HL-60 (cell line): ENCODE results near the gene BRD4.

Source experiments
- DNase-seq, 2 experiments: peaks; one replicate each; pipeline ENCODE4 v3.0.0-alpha.2; 2010 to 2020; ENCODE audit warnings: low read depth in 1 of 2, low spot score in 1 of 2
- H3K27ac ChIP-seq: fragments of 250-450 bp; sonication (Bioruptor Pico); replicated peaks from 2 replicates; pipeline ENCODE4 v1.5.1; 2020; ENCODE audit warnings: mild to moderate bottlenecking, moderate library complexity
- H3K27me3 ChIP-seq: fragments of 250-450 bp; sonication (Bioruptor Pico); 2 replicates; pipeline ENCODE4 v1.5.1; 2021; ENCODE audit warnings: mild to moderate bottlenecking, moderate library complexity; ENCODE audit not compliant: insufficient read depth, poor library complexity, severe bottlenecking
- H3K4me3 ChIP-seq: replicated peaks from 2 replicates; pipeline ENCODE4 v1.5.1; 2011; ENCODE audit warnings: mild to moderate bottlenecking, control low read depth, low read length; ENCODE audit not compliant: insufficient read depth
- GABPA ChIP-seq: IDR thresholded peaks from 2 replicates; pipeline ENCODE4 v1.6.1; 2012; ENCODE audit warnings: low read depth
- POLR2AphosphoS5 ChIP-seq: IDR thresholded peaks from 2 replicates; pipeline ENCODE4 v1.6.1; 2012; ENCODE audit warnings: low read depth
- SPI1 ChIP-seq: IDR thresholded peaks from 2 replicates; pipeline ENCODE4 v1.6.1; 2012; ENCODE audit warnings: low read depth, mild to moderate bottlenecking, borderline replicate concordance
- TF ChIP-seq, protein P1 (sequence below): IDR thresholded peaks from one replicate; pipeline ENCODE4 v1.5.1; 2011; ENCODE audit warnings: low read length, control low read depth, inconsistent platforms; ENCODE audit not compliant: insufficient read depth
- TF ChIP-seq, protein P2 (sequence below): IDR thresholded peaks from 2 replicates; pipeline ENCODE4 v1.6.1; 2012; ENCODE audit warnings: low read depth; ENCODE audit not compliant: insufficient replicate concordance

Gene BRD4

DNA sequence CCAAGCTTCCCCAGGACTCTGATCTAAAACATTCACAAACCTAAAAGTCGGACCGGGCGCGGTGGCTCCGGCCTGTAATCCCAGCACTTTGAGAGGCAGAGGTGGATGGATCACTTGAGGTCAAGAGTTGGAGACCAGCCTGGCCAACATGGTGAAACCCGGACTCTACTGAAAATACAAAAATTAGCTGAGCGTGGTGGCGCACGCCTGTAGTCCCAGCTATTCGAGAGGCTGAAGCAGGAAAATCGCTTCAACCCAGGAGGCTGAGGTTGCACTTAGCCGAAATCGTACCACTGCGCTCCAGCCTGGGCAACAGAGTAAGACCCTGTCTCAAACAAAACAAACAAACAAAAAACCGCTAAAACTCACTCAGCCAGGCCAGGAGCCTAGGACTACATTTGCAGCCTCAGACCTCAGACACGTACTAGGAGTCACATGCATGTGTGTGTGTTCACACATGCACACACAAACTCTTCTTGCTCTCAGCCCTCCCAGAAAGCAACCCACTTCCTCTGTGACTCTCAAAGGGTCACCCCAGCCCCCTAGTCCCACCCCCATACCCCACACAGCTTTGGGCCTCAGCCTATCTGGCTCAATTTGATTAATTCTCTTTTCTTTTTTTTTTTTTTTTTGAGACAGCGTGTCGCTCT, 130.8 kb downstream of the BRD4 start:
- TF ChIP-seq POLR2AphosphoS5 (no peak), SPI1 (no peak), GABPA (no peak)
- TF ChIP-seq, protein P1, sequence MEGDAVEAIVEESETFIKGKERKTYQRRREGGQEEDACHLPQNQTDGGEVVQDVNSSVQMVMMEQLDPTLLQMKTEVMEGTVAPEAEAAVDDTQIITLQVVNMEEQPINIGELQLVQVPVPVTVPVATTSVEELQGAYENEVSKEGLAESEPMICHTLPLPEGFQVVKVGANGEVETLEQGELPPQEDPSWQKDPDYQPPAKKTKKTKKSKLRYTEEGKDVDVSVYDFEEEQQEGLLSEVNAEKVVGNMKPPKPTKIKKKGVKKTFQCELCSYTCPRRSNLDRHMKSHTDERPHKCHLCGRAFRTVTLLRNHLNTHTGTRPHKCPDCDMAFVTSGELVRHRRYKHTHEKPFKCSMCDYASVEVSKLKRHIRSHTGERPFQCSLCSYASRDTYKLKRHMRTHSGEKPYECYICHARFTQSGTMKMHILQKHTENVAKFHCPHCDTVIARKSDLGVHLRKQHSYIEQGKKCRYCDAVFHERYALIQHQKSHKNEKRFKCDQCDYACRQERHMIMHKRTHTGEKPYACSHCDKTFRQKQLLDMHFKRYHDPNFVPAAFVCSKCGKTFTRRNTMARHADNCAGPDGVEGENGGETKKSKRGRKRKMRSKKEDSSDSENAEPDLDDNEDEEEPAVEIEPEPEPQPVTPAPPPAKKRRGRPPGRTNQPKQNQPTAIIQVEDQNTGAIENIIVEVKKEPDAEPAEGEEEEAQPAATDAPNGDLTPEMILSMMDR = no peak
- TF ChIP-seq, protein P2, sequence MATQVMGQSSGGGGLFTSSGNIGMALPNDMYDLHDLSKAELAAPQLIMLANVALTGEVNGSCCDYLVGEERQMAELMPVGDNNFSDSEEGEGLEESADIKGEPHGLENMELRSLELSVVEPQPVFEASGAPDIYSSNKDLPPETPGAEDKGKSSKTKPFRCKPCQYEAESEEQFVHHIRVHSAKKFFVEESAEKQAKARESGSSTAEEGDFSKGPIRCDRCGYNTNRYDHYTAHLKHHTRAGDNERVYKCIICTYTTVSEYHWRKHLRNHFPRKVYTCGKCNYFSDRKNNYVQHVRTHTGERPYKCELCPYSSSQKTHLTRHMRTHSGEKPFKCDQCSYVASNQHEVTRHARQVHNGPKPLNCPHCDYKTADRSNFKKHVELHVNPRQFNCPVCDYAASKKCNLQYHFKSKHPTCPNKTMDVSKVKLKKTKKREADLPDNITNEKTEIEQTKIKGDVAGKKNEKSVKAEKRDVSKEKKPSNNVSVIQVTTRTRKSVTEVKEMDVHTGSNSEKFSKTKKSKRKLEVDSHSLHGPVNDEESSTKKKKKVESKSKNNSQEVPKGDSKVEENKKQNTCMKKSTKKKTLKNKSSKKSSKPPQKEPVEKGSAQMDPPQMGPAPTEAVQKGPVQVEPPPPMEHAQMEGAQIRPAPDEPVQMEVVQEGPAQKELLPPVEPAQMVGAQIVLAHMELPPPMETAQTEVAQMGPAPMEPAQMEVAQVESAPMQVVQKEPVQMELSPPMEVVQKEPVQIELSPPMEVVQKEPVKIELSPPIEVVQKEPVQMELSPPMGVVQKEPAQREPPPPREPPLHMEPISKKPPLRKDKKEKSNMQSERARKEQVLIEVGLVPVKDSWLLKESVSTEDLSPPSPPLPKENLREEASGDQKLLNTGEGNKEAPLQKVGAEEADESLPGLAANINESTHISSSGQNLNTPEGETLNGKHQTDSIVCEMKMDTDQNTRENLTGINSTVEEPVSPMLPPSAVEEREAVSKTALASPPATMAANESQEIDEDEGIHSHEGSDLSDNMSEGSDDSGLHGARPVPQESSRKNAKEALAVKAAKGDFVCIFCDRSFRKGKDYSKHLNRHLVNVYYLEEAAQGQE = no peak
- H3K27ac ChIP-seq = no peak overlapping the region
- peaks cover 11% of the 10 kb centered on the region for H3K27me3 ChIP-seq
- no peak overlapping the region for H3K4me3 ChIP-seq
- no peak for DNase-seq

DNA sequence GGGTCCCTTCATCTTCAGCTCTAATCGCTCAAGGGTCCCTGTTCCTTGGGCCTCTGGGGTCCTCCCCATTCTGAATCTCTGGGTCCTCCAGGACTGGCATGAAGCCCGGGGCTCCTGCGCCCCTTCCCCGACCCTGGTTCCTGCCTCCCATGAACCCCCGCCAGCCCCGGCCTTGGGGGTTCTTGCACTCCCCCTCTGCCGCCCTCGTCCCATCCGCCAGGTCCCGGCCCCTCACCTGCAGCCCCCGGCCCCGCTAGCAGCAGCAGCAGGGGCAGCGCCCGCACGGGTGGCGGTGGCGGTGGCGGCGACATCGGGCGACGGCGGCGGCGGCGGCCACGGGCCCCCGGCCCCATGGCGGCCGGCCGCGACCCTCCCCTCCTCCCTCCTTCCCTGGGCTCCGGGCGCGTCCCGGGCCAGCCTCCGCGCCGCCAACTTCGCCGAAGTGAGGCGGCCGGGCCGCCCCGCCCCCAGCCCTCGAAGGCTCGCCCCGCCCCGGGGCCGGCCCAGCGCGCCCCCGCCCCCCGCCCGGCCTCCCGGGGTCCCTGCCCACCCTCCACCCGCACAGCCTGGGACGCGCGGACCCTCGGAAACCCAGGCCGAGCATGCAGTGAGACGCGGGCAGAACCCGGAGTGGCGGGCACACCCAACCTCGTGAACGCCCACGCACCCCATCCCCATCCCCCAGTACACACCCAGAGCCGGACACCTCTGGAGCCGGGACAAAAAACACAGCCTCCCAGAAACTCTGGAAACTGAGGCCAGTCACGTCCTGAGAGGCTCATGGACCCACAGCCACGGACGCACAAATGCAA, 131.6 kb downstream of the BRD4 start, which contains the start of gene NOTCH3:
Gene NOTCH3 (minus strand): TSS at position 443 of the 812 bp plus-strand sequence. CDS start 90 bp downstream, at position 353.
- TF ChIP-seq GABPA (no peak), SPI1 (no peak), POLR2AphosphoS5 (no peak)
- TF ChIP-seq, protein P1 = no peak
- TF ChIP-seq, protein P2 = no peak
- no peak for DNase-seq
- H3K27me3 ChIP-seq = peaks cover 17% of the 10 kb centered on the region
- no peak within 1 kb of the TSS for H3K27ac ChIP-seq
- no peak within 1 kb of the TSS for H3K4me3 ChIP-seq

DNA sequence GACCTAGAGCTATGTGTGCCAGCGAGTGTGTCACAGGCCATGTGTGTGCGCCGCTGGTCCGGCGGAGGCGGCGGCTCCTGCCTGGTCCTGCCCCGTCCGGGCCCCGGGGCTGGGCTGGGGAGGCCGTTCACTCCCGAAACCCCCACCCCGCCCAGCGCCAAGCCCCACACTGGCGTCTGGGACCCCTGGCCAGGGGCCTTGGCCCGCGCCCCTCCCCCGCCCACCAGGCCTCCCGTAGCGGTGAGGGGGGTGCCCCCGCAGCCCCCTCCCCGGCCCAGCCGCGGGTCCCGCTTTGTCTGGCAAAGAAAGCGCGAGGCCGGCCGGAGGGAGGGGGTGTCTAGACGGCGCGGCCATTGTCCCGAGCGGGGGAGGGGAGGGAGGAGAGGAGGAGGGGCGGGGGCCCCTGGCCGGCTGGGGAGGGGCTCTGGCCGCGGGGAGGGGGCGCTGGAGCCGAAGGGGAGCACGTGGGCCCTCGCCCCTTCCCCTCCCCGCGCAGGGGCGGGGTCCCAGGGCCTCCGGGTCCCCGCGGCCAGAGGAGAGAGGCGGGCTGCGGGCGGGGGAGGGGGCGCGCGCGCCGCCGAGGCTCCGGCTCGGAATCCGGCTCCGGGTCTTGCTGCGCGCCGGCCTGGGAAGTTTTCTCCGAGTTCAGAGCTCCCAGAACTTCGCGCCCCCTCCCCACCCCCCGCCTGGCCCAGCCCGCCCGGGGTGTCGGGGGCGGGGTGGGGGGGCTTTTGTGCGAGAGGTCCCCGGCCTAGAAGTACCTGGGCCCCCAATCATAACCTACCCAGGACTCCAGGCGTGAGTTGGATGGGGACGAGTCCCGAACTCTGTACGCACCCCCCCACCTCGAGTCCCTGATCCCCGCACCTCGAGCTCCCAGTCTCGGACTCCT, 132.4 kb downstream of the BRD4 start:
- H3K4me3 ChIP-seq = no peak overlapping the region
- H3K27ac ChIP-seq = no peak overlapping the region
- H3K27me3 ChIP-seq = peaks cover 20% of the 10 kb centered on the region
- TF ChIP-seq, protein P2 = no peak
- TF ChIP-seq, protein P1 = no peak
- no peak for TF ChIP-seq POLR2AphosphoS5
- TF ChIP-seq GABPA = no peak
- TF ChIP-seq SPI1 = no peak
- DNase-seq = no peak
